BLaER1 (cell line): ENCODE results near the gene ADAT1.
A peak's percentile ranks its signal among the peaks of the same experiment; 100 is the strongest.

Experiments used
- H3K27ac ChIP-seq: shearing (Covaris generic); formaldehyde crosslinking; 2 replicates; pipeline ENCODE4 v1.8.1; 2022
- H3K27me3 ChIP-seq: shearing (Covaris generic); formaldehyde crosslinking; 2 replicates; pipeline ENCODE4 v1.8.1; 2022
- H3K36me3 ChIP-seq: shearing (Covaris generic); formaldehyde crosslinking; 2 replicates; pipeline ENCODE4 v1.8.1; 2022
- H3K4me1 ChIP-seq: shearing (Covaris generic); formaldehyde crosslinking; 2 replicates; pipeline ENCODE4 v1.8.1; 2022
- H3K4me2 ChIP-seq: shearing (Covaris generic); formaldehyde crosslinking; 2 replicates; pipeline ENCODE4 v1.8.1; 2022
- H3K4me3 ChIP-seq: shearing (Covaris generic); formaldehyde crosslinking; 2 replicates; pipeline ENCODE4 v1.8.1; 2022
- H3K9ac ChIP-seq: shearing (Covaris generic); formaldehyde crosslinking; 2 replicates; pipeline ENCODE4 v1.8.1; 2022
- H3K9me3 ChIP-seq: shearing (Covaris generic); formaldehyde crosslinking; 2 replicates; pipeline ENCODE4 v1.8.1; 2022
- H4K20me1 ChIP-seq: shearing (Covaris generic); formaldehyde crosslinking; 2 replicates; pipeline ENCODE4 v1.8.1; 2022
- Cebpa-rat ChIP-seq: shearing (Covaris generic); IDR thresholded peaks from 2 replicates; pipeline ENCODE4 v1.8.1; 2022

ADAT1 gene

GRCh38 chr16:75550211-75550662 is 72.8 kb downstream of the ADAT1 start:
- Histone ChIP-seq H4K20me1 (no peaks in the 10 kb centered on the region), H3K36me3 (no peaks in the 10 kb centered on the region), H3K4me1 (peaks cover 29% of the 10 kb centered on the region), H3K9ac (no peak overlapping the region), H3K4me3 (no peak overlapping the region), H3K4me2 (peak overlapping the region; percentile 48), H3K27me3 (peaks cover 11% of the 10 kb centered on the region; the same call in 1 of the 2 replicates), H3K9me3 (no peaks in the 10 kb centered on the region), H3K27ac (no peak overlapping the region)
- no peak for TF ChIP-seq Cebpa-rat
